GM23248 (cell line): ENCODE measurements around the gene RDM1.

Experiments used
- EZH2 ChIP-seq: fragments of 200-600 bp; sonication (generic); IDR thresholded peaks from 2 replicates; pipeline ENCODE4 v1.6.1; 2018; ENCODE audit warnings: antibody characterized with exemption, mild to moderate bottlenecking; ENCODE audit not compliant: insufficient read depth, poor library complexity, severe bottlenecking
- EZH2phosphoT487 ChIP-seq: fragments of 200-600 bp; sonication (generic); IDR thresholded peaks from 2 replicates; pipeline ENCODE4 v1.6.1; 2018; ENCODE audit warnings: antibody characterized with exemption, moderate library complexity, mild to moderate bottlenecking, low read depth; ENCODE audit not compliant: insufficient read depth

DNA sequence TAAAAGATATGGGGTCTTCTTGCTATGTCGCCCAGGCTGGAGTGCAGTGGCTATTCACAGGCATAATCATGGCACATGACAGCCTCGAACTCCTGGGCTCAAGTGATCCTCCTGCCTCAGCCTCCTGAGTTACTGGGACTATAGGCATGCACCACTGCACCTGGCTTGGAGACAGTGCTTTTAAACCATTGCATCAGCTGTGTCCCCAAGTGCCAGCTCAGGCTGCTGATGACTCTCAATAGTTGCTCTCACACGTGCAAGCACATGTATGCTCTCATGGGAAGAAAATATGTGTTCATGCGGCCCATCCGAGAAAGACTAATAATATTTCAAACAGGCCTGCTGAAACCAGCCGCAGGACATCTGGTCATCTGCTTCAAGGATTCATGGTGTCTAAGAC lies 42.0 kb upstream of the RDM1 start:
- TF ChIP-seq EZH2 (no peak), EZH2phosphoT487 (no peak)
